Measurements from ENCODE around the gene HPCAL1.
"Not testable (repeated sequence)": the region's sequence is repeated elsewhere in the genome, so short reads cannot be mapped to it uniquely, and the experiment has no call there.

Gene HPCAL1

GRCh38 chr2:10437806-10438205 is 135.1 kb downstream of the HPCAL1 start:
- no peak for DNase-seq (ENCODE audit: low spot score)

- DNase-seq (ENCODE audit: low spot score) = no peak
These were observed 136.0 kb downstream of the HPCAL1 start for GRCh38 chr2:10438688-10439087.

- DNase-seq (ENCODE audit: low spot score) = no peak
These were observed 136.6 kb downstream of the HPCAL1 start for GRCh38 chr2:10439185-10439879.

- DNase-seq (ENCODE audit: low spot score) = no peak
These were observed 137.3 kb downstream of the HPCAL1 start for GRCh38 chr2:10439971-10440370.

GRCh38 chr2:10440736-10441135 is 138.0 kb downstream of the HPCAL1 start:
- no peak for DNase-seq (ENCODE audit: low spot score)

- DNase-seq (ENCODE audit: low spot score) = no peak
These were observed 139.2 kb downstream of the HPCAL1 start for GRCh38 chr2:10441948-10442347.

GRCh38 chr2:10442469-10443126 is 139.9 kb downstream of the HPCAL1 start:
- DNase-seq (ENCODE audit: low spot score) = not testable (repeated sequence)

GRCh38 chr2:10444463-10444862 is 141.8 kb downstream of the HPCAL1 start:
- DNase-seq (ENCODE audit: low spot score) = no peak

GRCh38 chr2:10446631-10447030 is 143.9 kb downstream of the HPCAL1 start:
- no peak for DNase-seq (ENCODE audit: low spot score)

- DNase-seq (ENCODE audit: low spot score) = no peak
These were observed 144.7 kb downstream of the HPCAL1 start for GRCh38 chr2:10447300-10447894.

GRCh38 chr2:10447895-10448575 is 145.3 kb downstream of the HPCAL1 start, which contains the start of gene ODC1:
TSS of gene ODC1 (minus strand) at chr2:10448327. CDS start at chr2:10445032, 3,295 bp downstream.
- DNase-seq (ENCODE audit: low spot score) = peak; percentile 94

- peak; percentile 91 for DNase-seq (ENCODE audit: low spot score)
These were observed 146.1 kb downstream of the HPCAL1 start for GRCh38 chr2:10448576-10449485.

GRCh38 chr2:10449486-10449831 is 146.8 kb downstream of the HPCAL1 start:
- DNase-seq (ENCODE audit: low spot score) = no peak

GRCh38 chr2:10449838-10450691 is 147.4 kb downstream of the HPCAL1 start:
- no peak for DNase-seq (ENCODE audit: low spot score)

- no peak for DNase-seq (ENCODE audit: low spot score)
These were observed 149.1 kb downstream of the HPCAL1 start for GRCh38 chr2:10451819-10452218.

GRCh38 chr2:10452312-10452711 is 149.6 kb downstream of the HPCAL1 start:
- DNase-seq (ENCODE audit: low spot score) = no peak

- DNase-seq (ENCODE audit: low spot score) = no peak
These were observed 150.5 kb downstream of the HPCAL1 start for GRCh38 chr2:10452956-10453904.

- DNase-seq (ENCODE audit: low spot score) = no peak
These were observed 151.2 kb downstream of the HPCAL1 start for GRCh38 chr2:10453905-10454298.

- no peak for DNase-seq (ENCODE audit: low spot score)
These were observed 151.8 kb downstream of the HPCAL1 start for GRCh38 chr2:10454505-10454904.

Measured in SK-N-DZ (cell line).